Upper lobe of left lung (tissue), 4 donors: ENCODE data around the gene PDGFA.

Experiments
- CTCF ChIP-seq, 6 experiments: fragments of 450-650 bp in 4 of 6; fragments of 200-600 bp in 2 of 6; sonication (generic) in 2 of 6; IDR thresholded peaks; one replicate each; pipeline ENCODE4 v1.5.1; 2016 to 2019; ENCODE audit warnings: antibody characterized with exemption in 6 of 6
- POLR2A ChIP-seq, 4 donors: fragments of 450-650 bp; IDR thresholded peaks; one replicate each; pipeline ENCODE4 v1.5.1; 2016 to 2017; ENCODE audit warnings: antibody characterized with exemption in 4 of 4, mild to moderate bottlenecking in 2 of 4
- POLR2AphosphoS5 ChIP-seq, 2 donors: sonication (generic); formaldehyde crosslinking; IDR thresholded peaks; one replicate each; pipeline ENCODE4 v1.5.1; 2017; ENCODE audit warnings: antibody characterized with exemption in 2 of 2

- TF ChIP-seq POLR2A (IDR thresholded peaks at IDR 0.05), result no peak
- no peak for TF ChIP-seq CTCF (IDR thresholded peaks at IDR 0.05)
- TF ChIP-seq POLR2AphosphoS5 (IDR thresholded peaks at IDR 0.05), result no peak
Measured at GRCh38 chr7:482521-483083, 37.0 kb downstream of the PDGFA start.
